Uterus (tissue), 2 donors: ENCODE results near the gene KCNIP3.

Experiments
- POLR2A ChIP-seq, 2 donors: fragments of 450-650 bp; IDR thresholded peaks; one replicate each; pipeline ENCODE4 v1.6.1; 2016; ENCODE audit warnings: antibody characterized with exemption in 2 of 2, mild to moderate bottlenecking in 1 of 2, moderate library complexity in 1 of 2
- TF ChIP-seq, protein P1 (sequence below), 4 experiments: fragments of 200-600 bp in 2 of 4; fragments of 450-650 bp in 2 of 4; sonication (generic) in 2 of 4; IDR thresholded peaks; one replicate each; pipeline ENCODE4 v1.5.1; 2016 to 2019; ENCODE audit warnings: antibody characterized with exemption in 4 of 4, mild to moderate bottlenecking in 2 of 4, moderate library complexity in 1 of 4

DNA sequence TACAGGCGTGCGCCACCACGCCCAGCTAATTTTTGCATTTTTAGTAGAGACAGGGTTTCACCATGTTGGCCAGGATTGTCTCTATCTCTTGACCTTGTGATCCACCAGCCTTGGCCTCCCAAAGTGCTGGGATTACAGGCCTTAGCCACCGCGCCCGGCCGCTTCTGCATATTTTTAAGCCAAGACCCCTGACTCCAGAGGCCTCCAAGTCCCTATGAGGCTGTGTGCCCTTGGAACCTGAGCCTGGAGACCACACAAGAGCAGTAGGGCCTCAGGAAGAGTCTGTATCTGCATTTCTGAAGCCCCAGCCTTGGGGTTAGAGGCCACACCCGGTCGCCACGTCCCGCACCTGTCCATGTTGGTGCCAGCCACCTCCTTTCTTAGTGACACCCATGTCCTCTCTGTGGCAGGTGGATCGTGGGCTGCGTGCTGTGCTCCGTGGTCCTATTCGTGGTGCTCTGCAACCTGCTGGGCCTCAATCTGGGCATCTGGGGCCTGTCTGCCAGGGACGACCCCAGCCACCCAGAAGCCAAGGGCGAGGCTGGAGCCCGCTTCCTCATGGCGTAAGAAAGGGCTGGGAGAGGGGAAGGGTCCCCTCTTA, 17.6 kb upstream of the KCNIP3 start:
- TF ChIP-seq, protein P1, sequence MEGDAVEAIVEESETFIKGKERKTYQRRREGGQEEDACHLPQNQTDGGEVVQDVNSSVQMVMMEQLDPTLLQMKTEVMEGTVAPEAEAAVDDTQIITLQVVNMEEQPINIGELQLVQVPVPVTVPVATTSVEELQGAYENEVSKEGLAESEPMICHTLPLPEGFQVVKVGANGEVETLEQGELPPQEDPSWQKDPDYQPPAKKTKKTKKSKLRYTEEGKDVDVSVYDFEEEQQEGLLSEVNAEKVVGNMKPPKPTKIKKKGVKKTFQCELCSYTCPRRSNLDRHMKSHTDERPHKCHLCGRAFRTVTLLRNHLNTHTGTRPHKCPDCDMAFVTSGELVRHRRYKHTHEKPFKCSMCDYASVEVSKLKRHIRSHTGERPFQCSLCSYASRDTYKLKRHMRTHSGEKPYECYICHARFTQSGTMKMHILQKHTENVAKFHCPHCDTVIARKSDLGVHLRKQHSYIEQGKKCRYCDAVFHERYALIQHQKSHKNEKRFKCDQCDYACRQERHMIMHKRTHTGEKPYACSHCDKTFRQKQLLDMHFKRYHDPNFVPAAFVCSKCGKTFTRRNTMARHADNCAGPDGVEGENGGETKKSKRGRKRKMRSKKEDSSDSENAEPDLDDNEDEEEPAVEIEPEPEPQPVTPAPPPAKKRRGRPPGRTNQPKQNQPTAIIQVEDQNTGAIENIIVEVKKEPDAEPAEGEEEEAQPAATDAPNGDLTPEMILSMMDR (IDR thresholded peaks at IDR 0.05), result no peak
- no peak for TF ChIP-seq POLR2A (IDR thresholded peaks at IDR 0.05)
